Ascending aorta (tissue), 2 donors: ENCODE measurements around the gene TMEM132C. TPM values are rescaled to one million over a fixed set of nuclear protein-coding genes. Genes with fewer than 3 reads are reported as not detected.

Source experiments
- DNase-seq, 2 donors: peaks; one replicate each; pipeline ENCODE4 v3.0.0-alpha.2; 2019; ENCODE audit warnings: low spot score in 2 of 2
- H3K27ac ChIP-seq, 2 donors: fragments of 200-600 bp; sonication (generic); one replicate each; pipeline ENCODE4 v1.5.1; 2016 to 2017; ENCODE audit warnings: mild to moderate bottlenecking in 1 of 2
- H3K27me3 ChIP-seq: fragments of 200-600 bp; sonication (generic); one replicate; pipeline ENCODE4 v1.5.1; 2017
- H3K36me3 ChIP-seq, 2 donors: fragments of 200-600 bp; sonication (generic); one replicate each; pipeline ENCODE4 v1.5.1; 2016
- H3K4me1 ChIP-seq, 2 donors: fragments of 200-600 bp; sonication (generic); one replicate each; pipeline ENCODE4 v1.5.1; 2016 to 2017; ENCODE audit warnings: mild to moderate bottlenecking in 1 of 2
- H3K4me3 ChIP-seq, 2 donors: fragments of 200-600 bp; sonication (generic); one replicate each; pipeline ENCODE4 v1.5.1; 2016 to 2017; ENCODE audit warnings: mild to moderate bottlenecking in 1 of 2
- H3K9me3 ChIP-seq, 2 donors: fragments of 200-600 bp; sonication (generic); one replicate each; pipeline ENCODE4 v1.5.1; 2016
- CTCF ChIP-seq, 3 experiments: fragments of 200-600 bp in 2 of 3; fragments of 450-650 bp in 1 of 3; sonication (generic) in 2 of 3; IDR thresholded peaks; one replicate each; pipeline ENCODE4 v1.5.1; 2016 to 2019; ENCODE audit warnings: antibody characterized with exemption in 3 of 3, mild to moderate bottlenecking in 1 of 3, moderate library complexity in 1 of 3
- intact Hi-C: fragments of 100-400 bp; cut with DNase I; formaldehyde crosslinking; loops from one replicate; pipeline ENCODE4 v1.15.1; 2023
- total RNA-seq: library from RNA; depleted of rRNA; stranded (reverse); fragments of >200 nt; gene quantifications from one replicate; pipeline ENCODE4 v1.1.0, GENCODE V29; 2016

The TMEM132C gene
- total RNA-seq, 1 donor from 2014 or later: 0.96 TPM

GRCh38 chr12:128388461-128389000 is 121.6 kb downstream of the TMEM132C start:
- Histone ChIP-seq H3K4me3 (no peak overlapping the region), H3K4me1 (no peaks in the 10 kb centered on the region), H3K27me3 (no peaks in the 10 kb centered on the region), H3K27ac (no peak overlapping the region), H3K9me3 (peaks cover 0 to 1% of the 10 kb centered on the region in 2 donors), H3K36me3 (no peaks in the 10 kb centered on the region)
- intact Hi-C loops: no loop called here
- no peak for DNase-seq
- no peak for TF ChIP-seq CTCF (IDR thresholded peaks at IDR 0.05)

GRCh38 chr12:128393346-128393745 is 126.4 kb downstream of the TMEM132C start:
- Histone ChIP-seq H3K9me3 (peaks cover 0 to 4% of the 10 kb centered on the region in 2 donors), H3K36me3 (no peaks in the 10 kb centered on the region), H3K4me3 (no peak overlapping the region), H3K27me3 (no peaks in the 10 kb centered on the region), H3K4me1 (no peaks in the 10 kb centered on the region), H3K27ac (no peak overlapping the region)
- intact Hi-C loops: no loop called here
- no peak for TF ChIP-seq CTCF (IDR thresholded peaks at IDR 0.05)
- DNase-seq: no peak

- no peak overlapping the region for H3K27ac ChIP-seq
- intact Hi-C loops: no loop called here
- no peaks in the 10 kb centered on the region for H3K27me3 ChIP-seq
- no peak overlapping the region for H3K4me3 ChIP-seq
- H3K4me1 ChIP-seq: no peaks in the 10 kb centered on the region
- no peak for DNase-seq
- no peaks in the 10 kb centered on the region for H3K36me3 ChIP-seq
- H3K9me3 ChIP-seq: peaks cover 0 to 4% of the 10 kb centered on the region in 2 donors
- no peak for TF ChIP-seq CTCF (IDR thresholded peaks at IDR 0.05)
Observed at GRCh38 chr12:128394137-128394536, 127.2 kb downstream of the TMEM132C start.

GRCh38 chr12:128399253-128399652 is 132.3 kb downstream of the TMEM132C start:
- no peaks in the 10 kb centered on the region for H3K9me3 ChIP-seq
- H3K36me3 ChIP-seq: no peaks in the 10 kb centered on the region
- H3K27me3 ChIP-seq: no peaks in the 10 kb centered on the region
- intact Hi-C loops: no loop called here
- no peak overlapping the region for H3K4me3 ChIP-seq
- DNase-seq: no peak
- no peaks in the 10 kb centered on the region for H3K4me1 ChIP-seq
- H3K27ac ChIP-seq: no peak overlapping the region
- no peak for TF ChIP-seq CTCF (IDR thresholded peaks at IDR 0.05)

GRCh38 chr12:128402486-128403243 is 135.7 kb downstream of the TMEM132C start:
- intact Hi-C loops: no loop called here
- H3K27me3 ChIP-seq: no peaks in the 10 kb centered on the region
- H3K4me1 ChIP-seq: no peaks in the 10 kb centered on the region
- TF ChIP-seq CTCF (IDR thresholded peaks at IDR 0.05): no peak
- DNase-seq: no peak
- no peak overlapping the region for H3K4me3 ChIP-seq
- no peaks in the 10 kb centered on the region for H3K9me3 ChIP-seq
- H3K27ac ChIP-seq: no peak overlapping the region
- no peaks in the 10 kb centered on the region for H3K36me3 ChIP-seq
